GM12878 (cell line): ENCODE results near the gene DIO2. TPM values are rescaled to one million over a fixed set of nuclear protein-coding genes. Genes with fewer than 3 reads are reported as not detected.

Source experiments
- ATAC-seq: fragments of 200-7000 bp; cut with Tn5 transposase; 3 replicates; pipeline ENCODE4 v1.9.1; 2020; ENCODE audit warnings: mild to moderate bottlenecking, moderate library complexity
- BruUV-seq: library from RNA; stranded (reverse); fragments of 400-500 nt; replicated peaks from 2 replicates; lab custom pipeline; 2021; lab: Mats Ljungman, UMichigan
- CTCF ChIA-PET: fragments of 300-600 bp; sonication (Branson Sonifier 250); formaldehyde crosslinking; extraction: SDS; loops from one replicate; lab custom pipeline; 2021; ENCODE audit warnings: inconsistent platforms; lab: Yijun Ruan, JAX
- POLR2A ChIA-PET: fragments of 350-600 bp; formaldehyde crosslinking; extraction: SDS; loops from one replicate; lab custom pipeline; 2021; ENCODE audit warnings: inconsistent platforms; lab: Charles Lee
- RAD21 ChIA-PET: fragments of 300-600 bp; sonication (Branson Sonifier 250); formaldehyde crosslinking; loops from one replicate; lab custom pipeline; 2023; ENCODE audit warnings: antibody characterized with exemption; ENCODE audit not compliant: unreplicated experiment; lab: Charles Lee
- SMC1A ChIA-PET: fragments of 300-600 bp; sonication (Branson Sonifier 250); formaldehyde crosslinking; loops from one replicate; lab custom pipeline; 2023; ENCODE audit not compliant: unreplicated experiment, uncharacterized antibody; lab: Charles Lee
- DNase-seq: peaks from one replicate; pipeline ENCODE4 v3.0.0-alpha.2; 2011; ENCODE audit warnings: low read depth, low spot score
- FAIRE-seq: peaks from 3 replicates; lab custom pipeline; 2011; peaks lifted over from hg19 to GRCh38; lab: Jason Lieb, UNC
- H2AFZ ChIP-seq: 2 replicates; pipeline ENCODE4 v1.6.0; 2011; ENCODE audit warnings: low read depth, low read length, control low read depth; ENCODE audit not compliant: control insufficient read depth
- H3K27ac ChIP-seq: 2 replicates; pipeline ENCODE4 v1.5.1; 2011; ENCODE audit warnings: control low read depth; ENCODE audit not compliant: control insufficient read depth, insufficient read depth
- H3K27me3 ChIP-seq, 2 experiments: replicated peaks in 1 of 2; 2 replicates each; pipeline versions ENCODE4 v1.6.0 to v1.6.1; 2011; ENCODE audit warnings: low read length in 1 of 2; ENCODE audit not compliant: control insufficient read depth in 2 of 2, insufficient read depth in 2 of 2
- H3K36me3 ChIP-seq, 2 experiments: 2 replicates each; pipeline ENCODE4 v1.5.1; 2011; ENCODE audit warnings: low read length in 1 of 2; ENCODE audit not compliant: control insufficient read depth in 2 of 2, insufficient read depth in 2 of 2
- H3K4me1 ChIP-seq: 2 replicates; pipeline ENCODE4 v1.6.1; 2011; ENCODE audit warnings: mild to moderate bottlenecking, low read length, moderate library complexity, mixed read lengths; ENCODE audit not compliant: control insufficient read depth, insufficient read depth
- H3K4me2 ChIP-seq: 2 replicates; pipeline ENCODE4 v1.6.0; 2011; ENCODE audit warnings: control low read depth; ENCODE audit not compliant: control insufficient read depth, insufficient read depth
- H3K4me3 ChIP-seq: fragments of 200-600 bp; sonication (generic); 2 replicates; pipeline ENCODE4 v1.5.1; 2016
- H3K79me2 ChIP-seq: 2 replicates; pipeline ENCODE4 v1.6.0; 2011; ENCODE audit warnings: low read length; ENCODE audit not compliant: control insufficient read depth, insufficient read depth
- H3K9ac ChIP-seq: 2 replicates; pipeline ENCODE4 v1.8.0; 2011; ENCODE audit warnings: low read length, control low read depth, mixed read lengths; ENCODE audit not compliant: control insufficient read depth, insufficient read depth
- H3K9me3 ChIP-seq: replicated peaks from 3 replicates; pipeline ENCODE4 v1.5.1; 2011; ENCODE audit warnings: mild to moderate bottlenecking, low read length; ENCODE audit not compliant: control insufficient read depth, insufficient read depth
- H4K20me1 ChIP-seq: 2 replicates; pipeline ENCODE4 v1.6.0; 2011; ENCODE audit not compliant: control insufficient read depth, insufficient read depth
- BMI1 ChIP-seq: fragments of 450-650 bp; IDR thresholded peaks from 2 replicates; pipeline ENCODE4 v1.6.1; 2016; ENCODE audit warnings: mild to moderate bottlenecking, moderate library complexity, borderline replicate concordance
- CEBPB ChIP-seq, 2 experiments: fragments of 150-350 bp in 1 of 2; IDR thresholded peaks; 2 replicates each; pipeline ENCODE4 v1.6.1; 2012 to 2014; ENCODE audit warnings: low read depth in 2 of 2, low read length in 2 of 2, borderline replicate concordance in 1 of 2, inconsistent platforms in 1 of 2
- NKRF ChIP-seq: fragments of 450-650 bp; conservative IDR thresholded peaks from 2 replicates; pipeline ENCODE4 v1.6.1; 2017; ENCODE audit warnings: mild to moderate bottlenecking, moderate library complexity
- PAX5 ChIP-seq: IDR thresholded peaks from 2 replicates; pipeline ENCODE4 v1.6.1; 2011; ENCODE audit warnings: low read depth, low read length, borderline replicate concordance
- POLR2AphosphoS5 ChIP-seq: IDR thresholded peaks from 2 replicates; pipeline ENCODE4 v1.6.1; 2011; ENCODE audit warnings: mild to moderate bottlenecking, low read length, inconsistent platforms
- PRDM15 ChIP-seq: fragments of 450-650 bp; formaldehyde crosslinking; IDR thresholded peaks from 2 replicates; pipeline ENCODE4 v1.4.0; 2020; ENCODE audit warnings: mild to moderate bottlenecking, moderate library complexity
- RAD21 ChIP-seq: IDR thresholded peaks from 2 replicates; pipeline ENCODE4 v1.6.1; 2011; ENCODE audit warnings: mild to moderate bottlenecking, low read depth, low read length, moderate library complexity; ENCODE audit not compliant: insufficient read depth
- WRNIP1 ChIP-seq: IDR thresholded peaks from 2 replicates; pipeline ENCODE4 v1.6.1; 2011; ENCODE audit warnings: low read depth, low read length, improper control_type of control experiment, borderline replicate concordance
- ZNF24 ChIP-seq: fragments of 450-650 bp; IDR thresholded peaks from 2 replicates; pipeline ENCODE4 v1.6.1; 2017; ENCODE audit warnings: antibody characterized with exemption, mild to moderate bottlenecking
- WGBS: methylation state at CpG from one replicate; pipeline ENCODE4 v1.1.6; 2016; ENCODE audit warnings: low lambda C conversion rate; ENCODE audit not compliant: insufficient replicate concordance, insufficient coverage; ENCODE audit errors: missing lambda C conversion rate; 5-methylcytosine and 5-hydroxymethylcytosine counted together
- in situ Hi-C: fragments of 300-500 bp; cut with MboI; formaldehyde crosslinking; loops from 9 replicates; pipeline ENCODE4 v1.14.3; 2018; ENCODE audit warnings: mixed read lengths
- intact Hi-C: fragments of 100-400 bp; cut with micrococcal nuclease; formaldehyde crosslinking; loops from one replicate; pipeline ENCODE4 v1.14.2; 2022; ENCODE audit not compliant: unreplicated experiment
- polyA plus RNA-seq, 11 experiments: library from polyadenylated mRNA; depleted of rRNA in 4 of 11; unstranded in 6 of 11; stranded (reverse) in 5 of 11; fragments of >200 nt; fragmentation: Nextera tagmentation in 4 of 11; fragmentation: Illumina TruSeq in 1 of 11; extraction: Ambion mirVana in 4 of 11; extraction: Trizol in 1 of 11; gene quantifications; 1 replicate in 1 of 11; 2 replicates in 10 of 11; pipeline versions ENCODE4 v1.2.1 to v1.2.3, GENCODE V29; 2011 to 2016; ENCODE audit warnings: inconsistent platforms in 2 of 11, missing spikeins in 2 of 11, low read depth in 1 of 11
- total RNA-seq, 4 experiments: library from RNA; depleted of rRNA in 3 of 4; stranded (reverse); fragments of >200 nt in 3 of 4; fragmentation: Illumina TruSeq in 1 of 4; extraction: Trizol in 1 of 4; gene quantifications; 2 replicates each; pipeline versions ENCODE4 v1.2.1 to v1.2.3, GENCODE V29; 2013 to 2021
- TF ChIP-seq, protein P1 (sequence below), 3 experiments: IDR thresholded peaks in 2 of 3; conservative IDR thresholded peaks in 1 of 3; 2 replicates each; pipeline ENCODE4 v1.5.1; 2011; ENCODE audit warnings: low read depth in 3 of 3, low read length in 3 of 3, mild to moderate bottlenecking in 3 of 3, control low read depth in 2 of 3, moderate library complexity in 2 of 3, inconsistent platforms in 1 of 3, mixed read lengths in 1 of 3; ENCODE audit not compliant: control insufficient read depth in 2 of 3, insufficient read depth in 1 of 3; ENCODE audit errors: extremely low read depth in 1 of 3
- TF ChIP-seq, protein P2 (sequence below): fragments of 450-650 bp; IDR thresholded peaks from 2 replicates; pipeline ENCODE4 v1.6.1; 2018; ENCODE audit warnings: borderline replicate concordance, mild to moderate bottlenecking; ENCODE audit not compliant: partially characterized antibody

DIO2 gene
- total and polyA plus RNA-seq, 10 of the 15 experiments (the other 5 are each of a cell fraction or from before 2014, with no cell fraction given), result not detected

DNA sequence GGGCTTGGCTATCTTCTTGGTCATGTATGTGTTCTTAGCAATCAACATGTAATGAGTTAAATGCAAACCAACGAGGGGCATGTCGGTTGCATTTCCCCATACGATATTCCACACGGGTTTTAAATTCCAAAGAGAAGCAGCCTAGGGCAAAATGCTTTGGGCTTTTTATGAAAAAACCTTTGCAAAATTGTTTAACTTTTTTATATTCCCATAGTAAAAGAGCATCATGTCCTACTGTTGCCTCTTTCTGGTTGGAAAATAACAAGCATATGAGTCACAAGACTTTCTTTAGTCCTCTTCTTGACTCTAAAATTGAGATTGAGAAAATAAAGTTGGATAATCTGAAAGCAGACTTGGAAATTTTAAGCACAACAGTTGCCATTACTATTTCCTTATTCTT is 3.8 kb upstream of the DIO2 start (continued):
- no peak for TF ChIP-seq POLR2AphosphoS5

DNA sequence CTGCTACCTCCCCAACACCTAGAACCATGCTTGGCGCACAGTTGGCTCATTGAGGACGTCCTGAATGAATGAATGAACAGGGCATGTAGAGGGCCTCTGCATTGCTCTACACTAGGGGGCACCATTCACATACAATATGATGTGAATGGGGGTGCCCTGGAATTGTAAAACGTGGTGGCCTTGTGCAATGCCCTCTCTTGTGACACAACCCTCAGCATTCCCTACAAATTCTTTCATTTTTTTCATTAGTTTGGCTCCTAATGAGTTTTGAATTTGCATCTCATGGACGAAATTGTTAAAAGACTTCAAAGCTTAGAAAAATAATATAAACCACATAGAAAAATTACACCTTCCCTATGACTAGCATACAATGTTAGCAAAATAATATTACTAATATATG is 2.3 kb upstream of the DIO2 start:
- Histone ChIP-seq H3K4me1 (no peaks in the 10 kb centered on the region), H3K4me3 (no peak overlapping the region), H3K27me3 (no peaks in the 10 kb centered on the region; a peak in 1 of 4 replicates), H3K36me3 (no peaks in the 10 kb centered on the region), H3K79me2 (no peaks in the 10 kb centered on the region), H4K20me1 (no peaks in the 10 kb centered on the region), H3K4me2 (no peak overlapping the region), H3K27ac (no peak overlapping the region), H3K9ac (no peak overlapping the region), H2AFZ (no peak overlapping the region), H3K9me3 (no peaks in the 10 kb centered on the region)
- CTCF ChIA-PET, result interaction anchor here (0.6 to 2.6 kb wide), 21 partner anchors 9 to 858 kb away, joined by 3 to 47 read pairs (median 4); no protein-coding TSS in a partner anchor
- DNase-seq (no peak), FAIRE-seq (no peak), ATAC-seq (peak; percentile 91)
- RAD21 ChIA-PET, result interaction anchor here (0.6 to 2.5 kb wide), 10 partner anchors 9 to 1280 kb away, joined by 3 to 17 read pairs (median 3); no protein-coding TSS in a partner anchor
- SMC1A ChIA-PET, result interaction anchor here (0.7 to 2.9 kb wide), 12 partner anchors 143 to 774 kb away, joined by 3 to 21 read pairs (median 4); no protein-coding TSS in a partner anchor
- no TSS peak for BruUV-seq
- POLR2A ChIA-PET, result no interaction called here
- intact Hi-C loops (loop anchor here (2.0 to 5.0 kb wide), 2 partner anchors 374 to 637 kb away; no protein-coding TSS in a partner anchor), in situ Hi-C loops (no loop called here)
- WGBS, result 13% methylated on average over 4 of the region's 4 CpGs
- TF ChIP-seq, protein P1, sequence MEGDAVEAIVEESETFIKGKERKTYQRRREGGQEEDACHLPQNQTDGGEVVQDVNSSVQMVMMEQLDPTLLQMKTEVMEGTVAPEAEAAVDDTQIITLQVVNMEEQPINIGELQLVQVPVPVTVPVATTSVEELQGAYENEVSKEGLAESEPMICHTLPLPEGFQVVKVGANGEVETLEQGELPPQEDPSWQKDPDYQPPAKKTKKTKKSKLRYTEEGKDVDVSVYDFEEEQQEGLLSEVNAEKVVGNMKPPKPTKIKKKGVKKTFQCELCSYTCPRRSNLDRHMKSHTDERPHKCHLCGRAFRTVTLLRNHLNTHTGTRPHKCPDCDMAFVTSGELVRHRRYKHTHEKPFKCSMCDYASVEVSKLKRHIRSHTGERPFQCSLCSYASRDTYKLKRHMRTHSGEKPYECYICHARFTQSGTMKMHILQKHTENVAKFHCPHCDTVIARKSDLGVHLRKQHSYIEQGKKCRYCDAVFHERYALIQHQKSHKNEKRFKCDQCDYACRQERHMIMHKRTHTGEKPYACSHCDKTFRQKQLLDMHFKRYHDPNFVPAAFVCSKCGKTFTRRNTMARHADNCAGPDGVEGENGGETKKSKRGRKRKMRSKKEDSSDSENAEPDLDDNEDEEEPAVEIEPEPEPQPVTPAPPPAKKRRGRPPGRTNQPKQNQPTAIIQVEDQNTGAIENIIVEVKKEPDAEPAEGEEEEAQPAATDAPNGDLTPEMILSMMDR (IDR thresholded peaks at IDR 0.05 in 2 of 3, conservative IDR thresholded peaks at IDR 0.05 in 1 of 3; ENCODE audit: control insufficient read depth in 2 of 3, extremely low read depth in 1 of 3, insufficient read depth in 1 of 3, low read depth in 3 of 3, low read length in 3 of 3), result peak; percentile 44 to 64 (median 48); a peak in 5 of 6 replicates
- TF ChIP-seq ZNF24, result peak; percentile 99
- TF ChIP-seq, protein P2, sequence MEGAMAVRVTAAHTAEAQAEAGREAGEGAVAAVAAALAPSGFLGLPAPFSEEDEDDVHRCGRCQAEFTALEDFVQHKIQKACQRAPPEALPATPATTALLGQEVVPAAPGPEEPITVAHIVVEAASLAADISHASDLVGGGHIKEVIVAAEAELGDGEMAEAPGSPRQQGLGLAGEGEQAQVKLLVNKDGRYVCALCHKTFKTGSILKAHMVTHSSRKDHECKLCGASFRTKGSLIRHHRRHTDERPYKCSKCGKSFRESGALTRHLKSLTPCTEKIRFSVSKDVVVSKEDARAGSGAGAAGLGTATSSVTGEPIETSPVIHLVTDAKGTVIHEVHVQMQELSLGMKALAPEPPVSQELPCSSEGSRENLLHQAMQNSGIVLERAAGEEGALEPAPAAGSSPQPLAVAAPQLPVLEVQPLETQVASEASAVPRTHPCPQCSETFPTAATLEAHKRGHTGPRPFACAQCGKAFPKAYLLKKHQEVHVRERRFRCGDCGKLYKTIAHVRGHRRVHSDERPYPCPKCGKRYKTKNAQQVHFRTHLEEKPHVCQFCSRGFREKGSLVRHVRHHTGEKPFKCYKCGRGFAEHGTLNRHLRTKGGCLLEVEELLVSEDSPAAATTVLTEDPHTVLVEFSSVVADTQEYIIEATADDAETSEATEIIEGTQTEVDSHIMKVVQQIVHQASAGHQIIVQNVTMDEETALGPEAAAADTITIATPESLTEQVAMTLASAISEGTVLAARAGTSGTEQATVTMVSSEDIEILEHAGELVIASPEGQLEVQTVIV, result no peak
- no peak for TF ChIP-seq PAX5
- TF ChIP-seq PRDM15 (CRISPR knock-in tag), result no peak
- peak; percentile 63 for TF ChIP-seq RAD21
- TF ChIP-seq CEBPB (IDR thresholded peaks at IDR 0.05; ENCODE audit: borderline replicate concordance in 1 of 2, low read depth in 2 of 2, low read length in 2 of 2), result no peak
- no peak for TF ChIP-seq WRNIP1
- TF ChIP-seq NKRF, result no peak
- TF ChIP-seq BMI1, result no peak
